Measurements from ENCODE around the gene SOX10.

SOX10 gene

DNA sequence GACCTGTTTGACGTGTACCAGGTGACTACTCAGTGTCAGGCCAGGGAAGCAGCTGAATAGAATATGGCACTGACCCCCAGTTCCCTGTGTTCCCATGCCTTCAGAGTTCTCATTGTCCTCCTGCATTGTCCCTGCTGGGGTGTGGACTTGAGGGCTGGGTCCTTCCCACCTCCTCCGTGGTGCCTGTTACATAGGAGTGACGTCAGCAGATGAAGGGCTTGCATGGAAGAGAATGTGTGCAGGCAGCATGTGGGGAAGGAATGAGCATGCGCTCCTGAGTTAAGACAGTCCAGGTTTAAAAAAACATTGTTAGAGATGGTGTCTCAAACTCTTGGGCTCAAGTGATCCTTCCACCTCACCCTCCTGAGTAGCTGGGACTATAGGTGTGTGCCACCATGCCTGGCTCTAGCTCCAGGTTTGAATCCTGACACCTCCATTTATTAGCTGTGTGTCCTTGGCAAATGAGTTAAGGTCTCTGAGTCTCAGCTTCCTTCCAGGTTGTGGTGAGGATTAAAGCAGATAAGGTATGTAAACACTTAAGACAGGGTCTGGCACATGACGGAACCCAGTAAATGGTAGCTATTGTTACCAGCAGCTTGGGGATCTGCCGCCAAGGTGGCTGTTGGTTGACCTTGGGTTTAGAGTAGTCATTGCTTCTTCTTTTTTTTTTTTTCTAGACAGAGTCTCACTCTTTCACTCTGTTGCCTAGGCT is 7.5 kb upstream of the SOX10 start:
- TF ChIP-seq, protein P1, sequence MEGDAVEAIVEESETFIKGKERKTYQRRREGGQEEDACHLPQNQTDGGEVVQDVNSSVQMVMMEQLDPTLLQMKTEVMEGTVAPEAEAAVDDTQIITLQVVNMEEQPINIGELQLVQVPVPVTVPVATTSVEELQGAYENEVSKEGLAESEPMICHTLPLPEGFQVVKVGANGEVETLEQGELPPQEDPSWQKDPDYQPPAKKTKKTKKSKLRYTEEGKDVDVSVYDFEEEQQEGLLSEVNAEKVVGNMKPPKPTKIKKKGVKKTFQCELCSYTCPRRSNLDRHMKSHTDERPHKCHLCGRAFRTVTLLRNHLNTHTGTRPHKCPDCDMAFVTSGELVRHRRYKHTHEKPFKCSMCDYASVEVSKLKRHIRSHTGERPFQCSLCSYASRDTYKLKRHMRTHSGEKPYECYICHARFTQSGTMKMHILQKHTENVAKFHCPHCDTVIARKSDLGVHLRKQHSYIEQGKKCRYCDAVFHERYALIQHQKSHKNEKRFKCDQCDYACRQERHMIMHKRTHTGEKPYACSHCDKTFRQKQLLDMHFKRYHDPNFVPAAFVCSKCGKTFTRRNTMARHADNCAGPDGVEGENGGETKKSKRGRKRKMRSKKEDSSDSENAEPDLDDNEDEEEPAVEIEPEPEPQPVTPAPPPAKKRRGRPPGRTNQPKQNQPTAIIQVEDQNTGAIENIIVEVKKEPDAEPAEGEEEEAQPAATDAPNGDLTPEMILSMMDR (conservative IDR thresholded peaks at IDR 0.05; ENCODE audit: low read depth, low read length) = no peak
- H3K4me3 ChIP-seq (ENCODE audit: low read length) = no peak overlapping the region
- no peak for DNase-seq (ENCODE audit: low read depth)

DNA sequence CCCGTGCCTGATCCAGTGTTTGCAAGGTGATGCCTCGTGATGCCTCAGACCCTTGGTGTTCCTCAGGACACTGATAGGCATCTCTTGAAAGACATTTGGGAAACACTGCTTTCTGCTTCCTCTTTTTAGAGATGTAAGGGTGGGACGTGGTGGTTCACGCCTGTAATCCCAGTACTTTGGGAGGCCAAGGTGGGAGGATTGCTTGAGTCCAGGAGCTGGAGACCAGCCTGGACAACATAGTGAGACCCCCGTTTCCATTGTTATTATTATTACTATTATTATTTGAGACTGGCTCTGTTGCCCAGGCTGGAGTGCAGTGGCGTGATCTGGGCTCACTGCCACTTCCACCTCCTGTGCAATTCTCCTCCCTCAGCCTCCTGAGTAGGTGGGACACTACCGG is 6.5 kb upstream of the SOX10 start:
- DNase-seq (ENCODE audit: low read depth) = no peak
- H3K4me3 ChIP-seq (ENCODE audit: low read length) = no peak overlapping the region
- TF ChIP-seq, protein P1 (conservative IDR thresholded peaks at IDR 0.05; ENCODE audit: low read depth, low read length) = no peak

DNA sequence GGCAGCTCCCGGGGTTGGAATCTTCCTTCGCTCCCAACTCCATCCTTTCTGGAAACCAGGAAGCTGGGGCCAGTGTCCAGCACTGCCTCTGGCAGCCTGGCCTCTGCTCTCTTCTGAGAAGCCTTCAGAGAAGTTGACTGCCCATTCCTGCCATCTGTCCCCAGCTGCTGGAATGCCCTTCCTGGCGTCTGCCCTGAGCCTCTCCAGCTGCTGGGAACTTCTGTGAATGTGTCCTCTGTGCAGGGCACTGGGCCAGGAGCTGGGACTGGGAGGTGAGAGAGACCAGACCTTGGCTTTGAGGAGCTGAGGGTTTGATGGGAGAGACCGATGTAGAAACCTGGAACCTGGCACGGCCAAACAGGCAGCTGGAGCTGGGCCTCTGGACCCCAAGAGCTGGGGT is 5.9 kb upstream of the SOX10 start:
- H3K4me3 ChIP-seq (ENCODE audit: low read length) = no peak overlapping the region
- DNase-seq (ENCODE audit: low read depth) = no peak
- TF ChIP-seq, protein P1 (conservative IDR thresholded peaks at IDR 0.05; ENCODE audit: low read depth, low read length) = no peak

DNA sequence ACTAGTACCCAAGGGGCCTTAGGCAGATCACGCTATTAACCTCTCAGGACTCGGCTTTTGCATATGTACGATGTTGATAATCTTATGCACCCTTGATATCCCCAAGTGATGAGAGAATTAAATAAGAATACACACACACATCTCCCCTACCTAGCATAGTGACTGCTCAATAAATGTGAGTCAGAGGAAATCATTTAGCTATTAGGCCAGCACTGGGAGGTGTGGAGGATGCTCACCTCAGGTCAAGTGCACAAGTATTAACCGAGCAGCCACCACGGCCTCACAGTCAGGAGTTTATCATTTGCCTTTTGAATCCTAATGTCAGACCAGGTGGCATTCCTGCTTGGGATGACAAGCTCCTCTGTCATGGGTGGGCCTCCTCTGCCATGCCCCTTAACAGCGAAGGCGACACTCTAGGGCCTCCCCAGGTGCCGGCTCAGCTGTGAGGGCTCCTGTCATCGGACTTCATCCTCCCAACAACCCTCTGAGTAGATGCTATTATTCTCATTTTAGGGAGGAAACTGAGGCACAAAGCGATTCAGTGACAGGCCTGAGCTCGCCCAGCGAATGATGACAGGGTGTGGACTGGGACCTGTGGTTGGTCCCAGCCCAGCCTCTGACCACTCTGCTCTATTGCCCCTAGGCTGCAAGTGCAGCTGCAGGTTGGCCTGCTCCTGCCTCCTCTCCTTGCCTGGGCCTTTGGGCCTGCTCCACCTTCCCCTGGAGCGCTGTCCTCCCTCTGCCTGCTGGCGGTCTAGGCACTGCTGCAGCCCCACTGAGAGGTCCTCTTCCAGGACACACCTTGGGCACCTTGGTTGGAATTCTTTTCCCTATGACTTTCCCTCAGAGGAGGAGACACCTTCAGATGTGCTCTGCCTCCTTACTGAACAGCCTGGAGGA is 5.0 kb upstream of the SOX10 start:
- TF ChIP-seq, protein P1 (conservative IDR thresholded peaks at IDR 0.05; ENCODE audit: low read depth, low read length) = no peak
- DNase-seq (ENCODE audit: low read depth) = no peak

DNA sequence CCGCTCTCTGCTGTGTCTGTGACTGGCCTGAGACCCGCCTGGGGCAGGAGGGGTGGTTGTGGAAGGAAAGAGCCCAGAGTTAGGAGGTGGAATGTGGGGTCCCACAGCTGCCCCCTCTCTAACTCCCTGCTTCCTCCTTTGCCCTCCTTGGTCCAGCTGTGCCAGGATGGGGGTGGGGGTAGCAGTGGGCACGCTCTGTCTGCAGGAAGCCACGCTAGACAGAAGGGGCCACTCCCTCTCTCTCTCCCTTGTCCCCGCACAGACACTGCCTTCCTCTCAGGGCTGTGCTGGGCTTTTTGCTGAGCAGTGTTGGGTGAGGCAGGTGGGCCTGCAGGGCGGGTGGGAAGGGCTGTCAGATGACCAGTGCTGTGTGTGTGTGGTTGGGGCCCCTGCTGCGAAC is 2.0 kb upstream of the SOX10 start:
- H3K4me3 ChIP-seq (ENCODE audit: low read length) = no peak overlapping the region
- no peak for DNase-seq (ENCODE audit: low read depth)
- TF ChIP-seq, protein P1 (conservative IDR thresholded peaks at IDR 0.05; ENCODE audit: low read depth, low read length) = no peak

More for the DNA sequence above, 5.0 kb upstream of the SOX10 start:
- no peak overlapping the region for H3K4me3 ChIP-seq (ENCODE audit: low read length)

DNA sequence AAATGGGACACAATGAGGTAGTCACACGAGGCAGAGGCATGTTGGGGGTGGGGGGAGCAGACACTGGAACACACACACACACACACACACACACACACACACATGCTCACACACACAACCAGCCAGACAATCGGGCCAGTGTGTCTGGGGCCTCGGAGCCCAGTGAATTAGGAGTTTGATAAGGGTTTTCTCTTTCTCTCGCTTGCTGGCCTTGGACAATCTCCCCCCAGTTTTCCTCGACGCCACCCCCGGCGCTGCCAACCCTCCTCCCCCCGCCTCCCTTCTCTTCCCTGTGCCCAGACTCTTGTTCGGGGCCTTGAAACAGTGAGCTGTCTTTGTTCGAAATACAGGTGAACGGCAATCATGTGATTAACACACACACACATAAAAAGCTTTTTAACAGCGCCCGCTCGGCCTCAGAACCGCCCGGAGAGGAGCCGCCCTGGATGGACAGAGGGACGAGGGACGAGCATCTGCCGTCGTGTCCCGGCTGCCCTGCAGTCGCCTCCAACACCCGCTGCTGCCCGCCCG is 1.5 kb upstream of the SOX10 start:
- H3K4me3 ChIP-seq (ENCODE audit: low read length) = no peak overlapping the region
- no peak for DNase-seq (ENCODE audit: low read depth)
- TF ChIP-seq, protein P1 (conservative IDR thresholded peaks at IDR 0.05; ENCODE audit: low read depth, low read length) = no peak

Data from retinal pigment epithelial cell (primary cell).